SK-N-DZ (cell line): ENCODE measurements around the gene TMCO4.

Experiments
- DNase-seq: peaks from one replicate; pipeline ENCODE4 v3.0.0-alpha.2; 2015; ENCODE audit warnings: low spot score

TMCO4 gene

DNA sequence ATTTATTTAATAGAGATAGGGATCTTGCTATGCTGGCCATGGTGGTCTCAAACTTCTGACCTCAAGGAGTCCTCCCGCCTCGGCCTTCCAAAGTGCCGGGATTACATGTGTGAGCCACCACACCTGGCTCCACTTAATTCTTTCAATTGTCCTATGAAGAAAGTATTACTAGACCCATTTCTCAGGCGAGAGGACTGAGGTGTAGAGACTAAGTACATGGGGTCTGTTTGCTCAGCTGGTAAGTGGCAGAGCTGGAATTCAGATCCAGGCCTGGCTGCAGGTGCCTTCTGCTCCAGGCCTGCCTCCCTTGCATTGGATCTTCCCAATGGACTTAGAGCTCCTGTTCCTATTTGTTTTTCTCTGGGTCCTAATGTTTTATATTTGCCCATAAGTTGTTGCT is 79.5 kb downstream of the TMCO4 start:
- no peak for DNase-seq

DNA sequence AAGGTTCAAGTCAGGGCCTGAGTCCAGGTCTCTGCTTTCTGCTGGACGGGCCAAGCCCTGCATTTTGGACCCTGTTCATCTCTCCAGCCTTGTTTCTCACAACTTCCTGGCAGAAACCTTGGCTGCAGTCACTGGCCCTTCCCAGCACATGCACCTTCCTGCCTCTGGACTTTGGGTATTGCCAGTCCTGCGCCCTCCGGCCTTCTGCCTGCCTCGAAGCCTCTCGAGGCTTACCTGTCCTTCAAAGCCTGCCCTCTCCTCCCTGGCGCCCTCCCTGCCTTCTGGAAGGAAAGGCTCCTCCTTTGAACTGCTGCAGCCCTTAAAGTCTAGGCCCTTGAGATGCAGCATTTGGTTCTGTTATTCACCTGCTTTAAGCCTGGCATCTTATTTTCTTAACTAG is 82.2 kb downstream of the TMCO4 start:
- no peak for DNase-seq

DNA sequence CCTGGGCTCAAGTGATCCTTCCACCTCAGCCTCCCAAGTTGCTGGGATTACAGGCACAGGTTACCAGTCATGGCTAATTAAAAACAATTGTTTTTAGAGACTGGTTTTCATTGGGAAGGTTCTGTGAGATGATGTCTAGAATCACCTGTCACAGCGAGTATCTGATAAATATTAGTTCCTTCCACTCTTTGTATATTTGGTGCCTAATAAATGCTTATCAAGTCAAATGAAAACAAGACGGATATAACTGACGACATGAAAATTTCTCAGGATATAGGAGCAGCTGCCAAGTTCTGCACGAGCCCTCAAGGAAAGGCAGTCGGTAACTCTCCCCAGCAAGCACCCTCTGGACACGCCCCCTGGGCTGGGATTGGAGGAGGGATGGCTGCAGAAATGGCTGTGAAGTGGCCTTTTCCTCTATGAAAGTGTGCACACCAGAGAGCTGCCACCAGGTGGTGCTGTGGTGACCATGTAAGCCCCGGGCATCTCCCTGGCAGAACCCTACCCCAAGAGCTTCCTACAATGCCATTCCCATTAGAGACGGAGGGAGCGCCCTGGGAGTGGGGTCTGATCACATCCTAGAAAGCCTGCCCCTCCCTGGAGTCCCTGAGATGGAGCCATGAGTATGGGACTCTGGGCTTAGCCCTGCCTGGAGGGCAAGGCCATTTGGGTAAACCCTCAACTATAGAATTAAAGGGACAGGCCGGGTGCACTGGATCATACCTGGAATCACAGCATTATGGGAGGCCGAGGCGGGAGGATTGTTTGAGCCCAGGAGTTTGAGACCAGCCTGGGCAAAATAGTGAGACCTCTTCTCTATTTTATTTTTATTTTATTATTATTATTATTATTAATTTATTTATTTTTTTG is 84.1 kb downstream of the TMCO4 start:
- peak; percentile 91 for DNase-seq

DNA sequence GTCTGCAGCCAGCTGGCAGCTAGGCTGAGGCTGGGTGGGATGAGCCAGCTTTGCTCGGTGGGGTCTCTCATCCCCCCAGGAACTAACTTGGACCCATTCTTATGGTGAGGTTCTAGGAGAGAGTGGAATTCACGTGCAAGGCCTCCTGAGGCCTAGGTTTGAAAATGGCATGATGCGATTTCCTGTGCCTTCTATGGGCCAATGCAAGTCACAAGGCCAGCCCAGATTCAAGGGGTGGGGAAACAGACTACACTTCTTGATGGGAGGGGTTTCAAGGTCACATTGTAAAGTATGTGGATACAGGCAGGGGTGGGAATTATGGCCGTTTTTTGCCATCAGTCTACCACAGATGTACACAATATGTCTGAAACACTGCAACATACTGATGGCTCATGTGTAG is 86.8 kb downstream of the TMCO4 start:
- no peak for DNase-seq

DNA sequence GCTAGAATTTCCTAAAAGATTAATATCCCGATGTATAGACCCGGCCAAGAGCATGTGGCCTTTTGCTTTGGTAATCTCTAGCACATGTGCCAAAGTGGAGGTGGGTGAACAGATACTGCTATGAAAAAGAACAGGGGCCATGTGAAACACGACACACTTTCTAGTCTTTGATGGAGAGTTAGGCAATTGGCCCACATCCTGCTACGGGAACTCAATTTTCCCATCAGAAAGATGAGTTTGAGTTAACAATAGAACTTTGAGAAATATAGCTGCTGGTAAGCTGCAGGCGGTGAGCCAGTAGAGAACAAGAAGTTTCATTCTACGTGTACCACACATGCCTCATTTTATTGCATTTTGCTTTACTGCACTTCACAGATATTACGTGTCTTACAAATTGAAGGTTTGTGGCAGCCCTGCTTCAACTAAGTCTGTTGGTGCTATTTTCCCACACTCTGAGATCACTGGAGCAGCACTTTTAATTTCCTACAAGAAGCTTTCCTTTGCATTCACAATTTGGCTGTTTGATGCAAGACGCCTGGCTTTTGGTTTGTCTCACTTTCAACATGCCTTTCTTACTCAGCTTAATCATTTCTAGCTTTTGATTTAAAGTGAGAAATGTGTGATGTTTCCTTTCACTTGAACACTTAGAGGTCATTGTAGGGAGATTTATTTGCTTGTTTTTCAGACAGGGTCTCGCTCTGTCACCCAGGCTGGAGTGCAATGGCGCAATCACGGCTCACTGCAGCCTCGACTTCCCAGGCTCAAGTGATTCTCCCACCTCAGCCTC is 88.7 kb downstream of the TMCO4 start:
- no peak for DNase-seq

DNA sequence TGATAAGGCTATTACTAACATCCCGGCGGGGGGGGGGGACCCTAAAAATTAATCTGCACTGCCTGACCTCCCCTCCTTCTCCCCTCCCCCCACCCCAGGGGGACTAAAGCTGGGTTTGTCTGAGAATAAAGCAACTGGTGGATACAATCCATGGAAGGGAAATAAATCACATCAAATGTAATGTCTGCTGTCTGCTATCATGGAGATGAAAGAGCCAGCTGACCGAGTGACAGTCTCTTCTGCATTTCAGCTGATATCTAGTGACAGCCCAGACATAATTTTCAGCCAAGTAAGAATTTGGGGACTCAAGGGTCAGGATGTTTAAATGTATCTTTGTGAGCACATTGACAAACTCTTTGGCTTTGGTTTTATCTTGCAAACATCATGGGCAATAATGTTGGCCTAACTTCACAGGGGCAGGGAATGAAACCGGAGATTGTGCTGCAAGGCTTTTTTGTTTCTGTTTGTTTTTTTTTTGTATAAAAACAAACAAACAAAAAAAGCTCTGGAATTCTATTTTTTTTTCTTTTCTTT is 90.4 kb downstream of the TMCO4 start:
- DNase-seq, result no peak

DNA sequence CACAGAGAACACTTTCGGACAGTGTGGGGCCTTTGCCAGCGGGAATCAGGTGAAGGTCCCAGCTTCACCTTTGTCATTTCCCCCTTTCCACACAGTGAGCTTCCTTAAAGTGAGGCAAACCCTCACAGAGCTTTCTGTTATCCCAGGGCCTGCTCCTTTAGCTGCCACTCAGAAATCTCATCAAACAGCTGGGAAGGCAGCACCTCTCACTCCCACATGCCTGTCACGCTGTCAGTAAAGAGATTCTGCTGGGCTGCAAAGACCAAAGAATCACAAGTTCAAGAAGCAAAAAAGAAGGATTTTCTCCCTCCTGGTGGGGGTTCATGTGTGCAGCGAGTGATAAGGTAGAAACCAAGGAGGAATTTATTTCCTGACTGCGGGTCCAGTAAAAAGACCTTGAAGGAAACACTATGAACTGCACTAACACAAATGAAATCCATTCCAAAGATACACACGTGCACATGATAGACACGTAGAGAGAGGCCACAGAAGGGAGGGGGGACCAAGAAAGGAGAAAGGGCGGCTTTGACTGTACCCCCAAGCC is 91.1 kb downstream of the TMCO4 start:
- DNase-seq, result no peak

DNA sequence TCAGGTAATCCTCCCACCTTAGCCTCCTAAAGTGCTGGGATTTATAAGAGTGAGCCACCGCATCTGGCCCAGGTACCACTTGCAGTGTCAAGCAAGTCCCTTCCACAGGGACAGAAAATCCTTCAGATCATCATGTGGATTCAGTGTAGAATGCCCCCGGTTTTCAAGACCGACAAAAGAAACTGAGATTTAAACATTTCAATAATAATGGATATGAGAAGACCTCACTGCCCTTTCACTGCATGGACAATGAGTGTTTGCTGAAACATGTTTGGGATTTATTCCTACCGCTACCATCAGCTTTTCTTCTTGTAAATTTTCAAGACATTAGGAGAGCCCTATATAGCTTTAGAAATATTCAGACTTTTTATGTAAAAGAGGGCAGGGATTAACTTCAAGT is 93.6 kb downstream of the TMCO4 start:
- no peak for DNase-seq

DNA sequence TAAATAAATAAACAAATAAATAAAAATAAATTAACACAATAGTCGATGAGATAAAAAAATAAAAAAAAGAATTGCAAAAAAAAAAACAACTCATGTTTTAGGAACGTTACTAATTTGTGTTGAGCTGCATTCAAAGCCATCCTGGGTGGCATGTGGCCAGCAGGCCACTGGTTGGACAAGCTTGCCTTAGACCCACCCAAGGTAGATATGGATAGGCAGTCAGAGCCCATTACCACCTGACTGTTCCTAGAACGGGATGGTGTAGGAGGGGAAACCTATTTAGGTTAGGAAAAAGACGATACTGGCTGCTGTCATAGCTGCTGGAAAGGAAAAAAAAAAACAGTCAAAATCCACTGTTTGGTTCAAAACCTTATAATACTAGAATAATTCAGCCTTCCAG is 94.3 kb downstream of the TMCO4 start:
- no peak for DNase-seq

DNA sequence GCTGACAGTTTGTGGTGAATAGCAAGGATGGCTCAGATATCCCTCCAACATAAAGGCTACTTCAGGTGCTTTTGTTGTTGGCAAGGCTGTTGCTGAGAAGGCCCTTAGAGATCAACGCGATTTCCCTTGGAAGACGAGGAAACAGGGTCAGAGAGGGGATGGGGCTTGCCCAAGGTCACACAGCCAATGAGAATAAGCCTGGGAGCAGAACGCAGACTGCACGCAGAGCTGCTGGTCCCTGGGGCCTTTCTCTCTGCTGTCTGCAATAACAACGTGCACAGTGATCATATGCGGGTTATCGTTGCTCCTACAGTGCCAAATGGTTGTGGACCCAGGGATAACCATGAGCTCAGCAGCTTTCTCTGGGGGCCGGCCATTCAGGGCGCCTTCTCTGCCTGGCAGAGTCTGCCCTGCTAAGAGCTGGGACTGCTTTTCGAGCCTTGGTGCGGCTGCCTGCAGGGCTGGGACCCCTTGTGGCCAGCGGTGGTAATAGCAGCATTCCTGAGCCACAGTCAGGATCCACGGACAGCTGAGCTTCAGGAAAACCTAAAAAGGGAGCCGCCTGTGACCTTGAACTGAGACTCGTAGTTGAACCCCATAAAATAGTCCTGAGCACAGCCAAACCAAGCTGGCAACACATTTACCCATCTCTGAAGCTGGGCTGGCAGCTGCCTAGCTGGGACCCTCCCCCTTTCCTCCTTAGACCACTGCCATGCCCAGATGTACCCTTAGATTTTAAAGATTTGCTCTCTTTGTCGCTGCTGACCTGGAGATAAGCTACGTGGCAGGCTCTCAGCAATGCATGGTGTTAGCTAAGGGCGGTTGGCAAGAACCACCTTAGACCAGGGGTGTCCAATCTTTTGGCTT is 95.2 kb downstream of the TMCO4 start:
- peak; percentile 63 for DNase-seq

DNA sequence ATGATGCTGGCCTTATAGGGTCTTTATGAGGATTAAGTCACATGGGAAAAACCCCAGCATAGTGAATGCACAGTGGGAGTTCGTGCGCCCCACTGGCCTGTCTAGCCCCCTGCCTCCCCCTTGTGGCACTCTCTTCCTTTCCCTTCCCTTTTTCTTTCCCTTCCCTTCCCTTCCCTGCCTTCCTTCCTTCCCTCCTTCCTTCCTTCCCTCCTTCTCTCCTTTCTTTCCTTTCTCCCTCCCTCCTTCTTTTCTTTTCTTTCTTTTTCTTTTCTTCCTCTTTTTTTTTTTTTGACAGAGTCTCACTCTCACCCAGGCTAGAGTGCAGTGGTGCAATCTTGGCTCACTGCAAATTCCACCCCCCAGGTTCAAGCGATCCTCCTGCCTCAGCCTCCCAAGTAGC is 96.4 kb downstream of the TMCO4 start:
- no peak for DNase-seq

DNA sequence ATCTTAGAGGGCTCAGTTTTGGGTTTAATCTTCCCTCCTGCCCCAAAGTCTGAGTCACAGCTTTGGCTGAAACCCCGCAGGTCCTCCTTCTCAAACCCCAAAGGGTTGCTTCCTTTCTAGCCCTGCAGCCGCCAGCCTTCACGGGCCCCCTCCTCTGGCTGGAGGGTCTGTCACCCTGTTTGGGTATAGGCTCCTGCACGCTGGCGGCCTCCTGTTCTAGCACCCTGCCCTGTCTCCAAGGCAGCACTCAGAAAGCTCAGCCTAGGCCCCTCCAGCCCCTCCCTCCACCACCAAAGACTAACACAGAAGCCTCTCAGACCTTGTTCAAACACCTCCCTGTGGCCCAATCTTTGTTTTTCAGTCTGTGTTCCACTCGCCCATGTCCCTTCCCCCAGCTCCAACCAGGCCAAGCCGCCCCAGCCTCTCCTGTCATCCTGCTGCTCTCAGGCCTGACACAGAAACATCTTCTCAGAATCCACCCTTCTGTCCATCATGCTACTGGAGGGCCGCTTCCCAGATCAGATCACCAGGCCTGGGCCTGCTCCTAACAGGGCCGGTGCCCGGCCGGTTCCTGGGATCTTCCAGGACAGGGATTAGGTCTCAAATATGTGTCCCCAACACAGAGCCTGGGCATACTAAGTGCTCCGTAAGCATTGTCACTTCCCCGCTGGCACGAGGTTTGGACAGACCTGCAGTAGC is 99.5 kb downstream of the TMCO4 start:
- DNase-seq, result no peak

DNA sequence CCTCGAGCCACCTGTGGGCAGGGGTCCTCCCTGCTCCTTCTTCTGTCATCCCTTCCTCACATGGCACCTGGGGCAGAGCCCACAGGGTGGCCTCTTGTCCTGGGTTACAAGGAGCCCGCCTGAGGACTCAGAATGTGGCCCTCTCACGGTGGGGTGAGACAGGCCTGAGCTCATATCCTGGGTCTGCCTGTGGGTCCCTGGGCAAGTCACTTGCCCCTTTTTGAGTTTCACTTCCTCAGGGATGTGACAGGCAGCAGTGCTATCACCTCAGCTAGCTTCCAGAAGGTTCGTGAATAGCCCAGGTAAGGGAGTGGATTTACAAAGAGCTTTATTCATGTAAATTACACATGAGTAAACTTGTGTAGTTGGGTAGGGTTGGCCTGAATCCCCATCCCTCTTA is 101.5 kb downstream of the TMCO4 start:
- DNase-seq, result no peak

DNA sequence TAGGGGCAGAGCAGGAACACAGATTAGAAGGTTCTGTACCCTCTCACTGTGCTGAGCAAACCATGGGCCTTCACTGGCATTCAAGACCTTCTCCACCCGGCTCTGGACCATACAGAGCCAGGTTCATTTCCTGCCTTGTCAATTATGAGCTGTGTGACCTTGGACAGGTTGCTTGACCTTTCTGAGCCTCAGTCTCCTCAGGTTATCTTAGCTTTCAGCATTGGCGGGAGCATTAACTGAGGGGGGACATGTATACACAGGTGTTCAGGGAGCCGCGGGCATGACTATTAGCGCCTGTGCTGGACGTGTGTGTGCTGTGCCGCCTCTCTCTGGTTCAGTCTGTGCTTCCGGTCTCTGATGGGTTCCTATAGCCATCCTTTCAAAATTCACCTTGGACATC is 102.9 kb downstream of the TMCO4 start:
- no peak for DNase-seq

DNA sequence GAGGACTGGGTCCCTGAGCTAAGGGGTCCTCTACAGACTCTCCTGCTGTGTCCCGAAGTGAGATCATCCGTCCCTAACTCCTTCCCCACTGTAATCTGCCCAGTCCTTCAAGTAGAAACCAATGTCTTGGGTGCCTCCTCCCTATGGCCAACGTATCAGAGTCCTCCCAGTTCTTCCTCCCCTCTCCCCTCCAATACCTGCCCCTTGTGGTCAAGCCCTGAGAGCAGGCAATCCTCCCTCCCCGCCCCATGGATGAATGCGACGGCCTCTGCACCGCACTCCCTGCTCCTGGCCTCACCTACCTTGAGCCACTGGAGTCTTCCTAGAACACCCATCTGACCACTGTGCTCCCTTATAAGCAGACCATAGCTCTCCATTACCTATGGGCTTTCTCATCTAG is 103.9 kb downstream of the TMCO4 start:
- no peak for DNase-seq

DNA sequence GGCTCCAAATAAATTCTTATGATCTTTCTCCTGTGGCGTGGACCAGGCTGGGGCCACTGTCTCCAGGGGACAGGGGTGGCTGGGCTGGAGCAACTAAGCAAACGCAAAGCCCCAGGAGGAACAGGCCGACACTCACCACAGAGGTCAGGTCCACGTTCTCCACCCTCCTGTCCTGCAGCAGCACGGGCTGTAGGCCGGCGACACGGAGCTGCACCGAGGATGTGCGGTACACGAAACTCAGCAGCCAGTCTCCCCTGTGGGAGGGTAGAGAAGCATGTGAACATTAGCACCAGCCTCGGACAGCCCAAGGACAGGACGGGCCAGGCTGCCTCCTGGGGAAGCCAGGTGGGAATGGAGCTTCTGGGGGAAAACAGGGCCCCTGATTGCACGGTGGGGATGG is 105.4 kb downstream of the TMCO4 start:
- no peak for DNase-seq

DNA sequence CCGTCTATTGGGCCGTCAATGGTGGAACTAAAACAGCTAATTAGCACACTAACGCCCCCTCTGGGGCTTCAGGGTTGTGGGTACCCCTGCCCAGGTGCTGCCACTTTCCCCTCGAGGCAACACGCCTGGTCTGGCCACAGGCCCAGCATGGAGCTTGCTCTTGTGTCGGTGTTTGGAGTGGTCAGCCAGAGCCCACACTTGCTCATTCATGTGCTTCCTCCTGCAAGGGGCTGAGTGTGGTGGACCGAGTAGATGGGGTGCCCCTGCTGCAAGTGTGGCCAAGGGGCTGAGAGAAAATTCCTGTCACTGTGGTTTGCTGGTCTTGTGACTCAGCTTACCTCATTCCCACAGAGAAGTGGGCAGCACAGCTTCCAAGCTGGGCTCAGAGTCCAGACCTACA is 109.4 kb downstream of the TMCO4 start:
- no peak for DNase-seq

DNA sequence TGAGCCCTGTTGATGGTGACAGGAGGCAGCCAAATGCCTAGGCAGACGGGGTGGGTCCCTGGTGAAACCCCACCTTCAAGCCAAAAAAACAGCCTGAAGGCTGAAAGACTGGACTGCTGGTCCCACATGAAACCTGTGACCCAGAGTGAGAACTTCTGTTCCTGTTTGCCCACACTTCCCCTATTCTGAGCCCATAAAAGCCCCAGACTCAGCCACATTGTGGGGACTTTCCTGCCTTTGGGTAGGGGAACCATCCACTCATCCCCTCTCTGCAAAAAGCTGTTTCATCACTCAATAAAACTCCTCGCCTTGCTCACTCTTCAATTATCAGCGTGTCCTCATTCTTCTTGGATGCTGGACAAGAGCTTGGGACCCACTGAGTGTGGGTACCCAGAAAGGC is 109.9 kb downstream of the TMCO4 start:
- no peak for DNase-seq

DNA sequence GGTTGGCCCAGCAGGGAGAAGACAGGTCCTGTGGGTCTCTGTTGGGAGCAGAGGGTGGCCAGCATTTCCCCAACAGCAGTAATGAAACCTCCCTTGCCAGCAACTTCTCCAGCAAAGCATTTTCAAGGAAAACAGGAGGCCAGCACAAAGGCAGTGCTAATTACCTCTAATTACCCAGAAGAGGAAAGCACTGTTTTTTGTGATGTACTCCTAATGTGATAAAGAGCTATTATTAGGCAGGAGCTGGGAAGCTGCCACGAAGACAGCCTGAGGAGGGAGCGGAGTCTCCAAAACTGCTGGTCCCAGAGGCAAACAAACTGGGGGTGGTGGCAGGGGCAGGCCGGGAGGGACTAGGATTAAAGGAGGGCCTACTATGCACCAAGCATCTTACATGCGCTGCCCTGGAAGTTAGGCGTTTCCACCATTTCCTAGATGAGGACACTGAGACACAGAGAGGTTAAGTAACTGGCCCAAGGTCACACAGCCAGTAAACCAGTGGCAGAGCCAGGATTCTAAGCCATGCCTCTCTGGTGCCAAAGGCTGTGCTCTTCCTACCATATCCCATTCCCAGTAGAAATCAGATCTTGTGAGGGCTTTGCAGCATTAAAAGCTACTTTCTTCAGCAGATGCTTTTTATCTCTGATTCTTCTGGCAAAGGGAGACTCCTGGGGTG is 110.5 kb downstream of the TMCO4 start:
- peak; percentile 20 for DNase-seq
